ENCODE results near the gene LDHB.

Gene LDHB

DNA sequence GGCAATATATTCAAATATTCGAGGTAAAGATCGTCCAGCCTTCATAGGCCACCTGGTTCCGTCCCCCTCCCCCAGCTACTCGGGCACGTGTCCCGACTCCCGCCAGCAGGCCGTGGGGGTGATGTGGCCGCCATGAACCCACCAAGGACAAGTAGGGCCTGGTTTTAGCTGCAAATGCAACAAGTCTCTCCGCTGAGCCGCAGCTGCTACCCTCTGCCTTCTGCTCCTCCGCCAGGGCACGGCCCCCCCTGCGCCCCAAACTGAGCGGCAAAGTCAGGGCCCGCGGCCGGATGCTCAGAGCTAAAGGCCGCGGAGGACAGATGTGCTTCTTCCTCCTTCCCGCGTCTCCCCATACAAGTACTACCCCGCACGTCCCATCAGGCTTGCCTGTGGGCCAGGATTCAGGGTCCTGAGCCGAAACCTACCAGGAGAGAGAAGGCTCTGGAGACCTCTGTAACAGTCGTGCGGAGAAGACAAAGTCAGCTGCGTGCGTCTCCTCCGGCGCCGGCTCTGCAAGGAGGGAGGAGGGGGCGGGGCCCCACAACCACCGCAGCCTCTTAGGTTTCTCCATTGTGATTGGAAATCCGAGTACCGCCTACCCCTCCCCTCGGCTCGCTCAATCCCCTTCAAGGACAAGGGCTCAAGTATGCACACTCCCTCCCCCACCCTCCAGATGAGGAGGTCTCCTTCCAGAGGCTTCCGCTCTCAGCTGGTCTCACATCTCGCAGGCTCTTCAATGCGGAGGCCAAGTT is at the start of gene LDHB (continued):
- TF ChIP-seq ZNF18 (tag by site-specific recombination; IDR thresholded peaks at IDR 0.05) (peak; percentile 37; the same call in 1 of the 2 replicates), ZNF560 (tag by site-specific recombination; IDR thresholded peaks at IDR 0.05; ENCODE audit: borderline replicate concordance) (no peak), ZNF112 (tag by site-specific recombination; IDR thresholded peaks at IDR 0.05) (no peak), ZNF626 (tag by site-specific recombination; IDR thresholded peaks at IDR 0.05) (no peak), YY2 (tag by site-specific recombination; IDR thresholded peaks at IDR 0.05) (0 out of 2 replicates have a peak, but pooled peaks have one; percentile 23), KLF7 (tag by site-specific recombination; IDR thresholded peaks at IDR 0.05; ENCODE audit: borderline replicate concordance) (no peak), PRDM10 (tag by site-specific recombination; IDR thresholded peaks at IDR 0.05) (peak; percentile 64), ZNF548 (tag by site-specific recombination; IDR thresholded peaks at IDR 0.05) (no peak), SCRT1 (tag by site-specific recombination; IDR thresholded peaks at IDR 0.05; ENCODE audit: borderline replicate concordance) (peak; percentile 91), ZSCAN5A (tag by site-specific recombination; IDR thresholded peaks at IDR 0.05) (no peak), ZNF184 (tag by site-specific recombination; IDR thresholded peaks at IDR 0.05) (peak; percentile 36; the same call in 1 of the 2 replicates), ZFP3 (tag by site-specific recombination; IDR thresholded peaks at IDR 0.05; ENCODE audit: low read depth) (no peak), ZNF404 (tag by site-specific recombination; IDR thresholded peaks at IDR 0.05) (no peak), ZNF785 (tag by site-specific recombination; IDR thresholded peaks at IDR 0.05) (no peak), BCL11B (tag by site-specific recombination; IDR thresholded peaks at IDR 0.05; ENCODE audit: low read depth) (no peak), KLF9 (tag by site-specific recombination; IDR thresholded peaks at IDR 0.05; ENCODE audit: low read depth) (peak; percentile 82), KLF8 (tag by site-specific recombination; IDR thresholded peaks at IDR 0.05) (peak; percentile 49), WT1 (tag by site-specific recombination; IDR thresholded peaks at IDR 0.05) (0 out of 2 replicates have a peak, but pooled peaks have one; percentile 14), ZNF341 (tag by site-specific recombination; IDR thresholded peaks at IDR 0.05; ENCODE audit: low read depth) (peak; percentile 85), ZNF677 (tag by site-specific recombination; IDR thresholded peaks at IDR 0.05) (no peak), ZXDB (tag by site-specific recombination; IDR thresholded peaks at IDR 0.05) (peak; percentile 45; the same call in 1 of the 2 replicates), ZNF501 (tag by site-specific recombination; IDR thresholded peaks at IDR 0.05) (peak; percentile 83), ZNF561 (tag by site-specific recombination; IDR thresholded peaks at IDR 0.05; ENCODE audit: borderline replicate concordance) (no peak), ZNF488 (tag by site-specific recombination; IDR thresholded peaks at IDR 0.05) (no peak), GLIS2 (tag by site-specific recombination; IDR thresholded peaks at IDR 0.05) (peak; percentile 78), ZNF114 (tag by site-specific recombination; IDR thresholded peaks at IDR 0.05) (no peak), ZNF777 (tag by site-specific recombination; IDR thresholded peaks at IDR 0.05; ENCODE audit: borderline replicate concordance) (no peak)
- TF ChIP-seq, protein P1, sequence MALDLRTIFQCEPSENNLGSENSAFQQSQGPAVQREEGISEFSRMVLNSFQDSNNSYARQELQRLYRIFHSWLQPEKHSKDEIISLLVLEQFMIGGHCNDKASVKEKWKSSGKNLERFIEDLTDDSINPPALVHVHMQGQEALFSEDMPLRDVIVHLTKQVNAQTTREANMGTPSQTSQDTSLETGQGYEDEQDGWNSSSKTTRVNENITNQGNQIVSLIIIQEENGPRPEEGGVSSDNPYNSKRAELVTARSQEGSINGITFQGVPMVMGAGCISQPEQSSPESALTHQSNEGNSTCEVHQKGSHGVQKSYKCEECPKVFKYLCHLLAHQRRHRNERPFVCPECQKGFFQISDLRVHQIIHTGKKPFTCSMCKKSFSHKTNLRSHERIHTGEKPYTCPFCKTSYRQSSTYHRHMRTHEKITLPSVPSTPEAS (tag by site-specific recombination; IDR thresholded peaks at IDR 0.05), result 0 out of 2 replicates have a peak, but pooled peaks have one; percentile 10
- TF ChIP-seq, protein P2, sequence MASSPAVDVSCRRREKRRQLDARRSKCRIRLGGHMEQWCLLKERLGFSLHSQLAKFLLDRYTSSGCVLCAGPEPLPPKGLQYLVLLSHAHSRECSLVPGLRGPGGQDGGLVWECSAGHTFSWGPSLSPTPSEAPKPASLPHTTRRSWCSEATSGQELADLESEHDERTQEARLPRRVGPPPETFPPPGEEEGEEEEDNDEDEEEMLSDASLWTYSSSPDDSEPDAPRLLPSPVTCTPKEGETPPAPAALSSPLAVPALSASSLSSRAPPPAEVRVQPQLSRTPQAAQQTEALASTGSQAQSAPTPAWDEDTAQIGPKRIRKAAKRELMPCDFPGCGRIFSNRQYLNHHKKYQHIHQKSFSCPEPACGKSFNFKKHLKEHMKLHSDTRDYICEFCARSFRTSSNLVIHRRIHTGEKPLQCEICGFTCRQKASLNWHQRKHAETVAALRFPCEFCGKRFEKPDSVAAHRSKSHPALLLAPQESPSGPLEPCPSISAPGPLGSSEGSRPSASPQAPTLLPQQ (tag by site-specific recombination; IDR thresholded peaks at IDR 0.05), result peak; percentile 54; the same call in 1 of the 2 replicates
